H9 (cell line): ENCODE results near the gene KIAA2012. TPM values are rescaled to one million over a fixed set of nuclear protein-coding genes. Genes with fewer than 3 reads are reported as not detected.

Experiments used
- DNase-seq: peaks from one replicate; pipeline ENCODE4 v3.0.0-alpha.2; 2017
- H2AFZ ChIP-seq: one replicate; pipeline ENCODE4 v1.6.1; 2013; ENCODE audit warnings: mild to moderate bottlenecking, low read length, control low read depth, moderate library complexity
- H2AK5ac ChIP-seq: 2 replicates; pipeline ENCODE4 v1.6.1; 2013; ENCODE audit warnings: low read length, control low read depth, mixed read lengths; ENCODE audit not compliant: insufficient read length
- H2BK120ac ChIP-seq: one replicate; pipeline ENCODE4 v1.6.1; 2013; ENCODE audit warnings: low read depth, mild to moderate bottlenecking, low read length, control low read depth, inconsistent platforms; ENCODE audit not compliant: poor library complexity, severe bottlenecking
- H2BK12ac ChIP-seq: 2 replicates; pipeline ENCODE4 v1.6.1; 2013; ENCODE audit warnings: low read length, control low read depth, mixed read lengths, low read depth; ENCODE audit not compliant: insufficient read length
- H2BK15ac ChIP-seq: 2 replicates; pipeline ENCODE4 v1.6.1; 2013; ENCODE audit warnings: low read depth, low read length, control low read depth
- H2BK20ac ChIP-seq: one replicate; pipeline ENCODE4 v1.6.1; 2013; ENCODE audit warnings: low read depth, mild to moderate bottlenecking, low read length, control low read depth, inconsistent platforms; ENCODE audit not compliant: poor library complexity, severe bottlenecking
- H2BK5ac ChIP-seq: 2 replicates; pipeline ENCODE4 v1.6.1; 2013; ENCODE audit warnings: low read length, control low read depth, mixed read lengths; ENCODE audit not compliant: insufficient read length
- H3K14ac ChIP-seq: 2 replicates; pipeline ENCODE4 v1.6.1; 2013; ENCODE audit warnings: low read length, control low read depth; ENCODE audit not compliant: insufficient read depth
- H3K18ac ChIP-seq: 2 replicates; pipeline ENCODE4 v1.6.1; 2013; ENCODE audit warnings: low read depth, mild to moderate bottlenecking, mixed read lengths, low read length, control low read depth; ENCODE audit not compliant: insufficient read length
- H3K23ac ChIP-seq: 2 replicates; pipeline ENCODE4 v1.6.1; 2013; ENCODE audit warnings: low read length, control low read depth, mixed read lengths, low read depth; ENCODE audit not compliant: insufficient read length
- H3K23me2 ChIP-seq: 2 replicates; pipeline ENCODE4 v1.6.1; 2013; ENCODE audit warnings: low read depth, mild to moderate bottlenecking, mixed read lengths, low read length, control low read depth; ENCODE audit not compliant: insufficient read length, poor library complexity, severe bottlenecking
- H3K27ac ChIP-seq: 2 replicates; pipeline ENCODE4 v1.5.1; 2013; ENCODE audit warnings: low read length, control low read depth, mixed read lengths, low read depth; ENCODE audit not compliant: insufficient read length
- H3K27me3 ChIP-seq: 2 replicates; pipeline ENCODE4 v1.6.1; 2013; ENCODE audit warnings: low read length, control low read depth, inconsistent platforms; ENCODE audit not compliant: insufficient read depth
- H3K4ac ChIP-seq: 2 replicates; pipeline ENCODE4 v1.6.1; 2013; ENCODE audit warnings: low read depth, mild to moderate bottlenecking, control low read depth, inconsistent platforms, low read length, moderate library complexity
- H3K4me1 ChIP-seq: 2 replicates; pipeline ENCODE4 v1.6.1; 2013; ENCODE audit warnings: low read length, control low read depth, inconsistent platforms; ENCODE audit not compliant: insufficient read depth
- H3K4me2 ChIP-seq: 2 replicates; pipeline ENCODE4 v1.6.1; 2013; ENCODE audit warnings: low read length, control low read depth, mixed read lengths; ENCODE audit not compliant: insufficient read length, insufficient read depth
- H3K56ac ChIP-seq: 2 replicates; pipeline ENCODE4 v1.6.1; 2013; ENCODE audit warnings: low read depth, mild to moderate bottlenecking, mixed read lengths, low read length, control low read depth; ENCODE audit not compliant: insufficient read length
- H3K79me1 ChIP-seq: 2 replicates; pipeline ENCODE4 v1.6.1; 2013; ENCODE audit warnings: low read depth, mild to moderate bottlenecking, moderate library complexity, low read length, control low read depth, inconsistent platforms; ENCODE audit not compliant: insufficient read depth, poor library complexity, severe bottlenecking
- H3K79me2 ChIP-seq: 2 replicates; pipeline ENCODE4 v1.6.1; 2013; ENCODE audit warnings: low read length, control low read depth, inconsistent platforms; ENCODE audit not compliant: insufficient read depth
- H3K9ac ChIP-seq: 2 replicates; pipeline ENCODE4 v1.6.1; 2013; ENCODE audit warnings: low read length, control low read depth, mixed read lengths; ENCODE audit not compliant: insufficient read length; ENCODE audit errors: extremely low read depth
- H3K9me3 ChIP-seq: one replicate; pipeline ENCODE4 v1.6.1; 2013; ENCODE audit warnings: low read depth, low read length, inconsistent platforms; ENCODE audit not compliant: control insufficient read depth
- H3T11ph ChIP-seq: one replicate; pipeline ENCODE4 v1.6.1; 2013; ENCODE audit warnings: mild to moderate bottlenecking, low read length, control low read depth, inconsistent platforms
- H4K20me1 ChIP-seq: one replicate; pipeline ENCODE4 v1.6.1; 2013; ENCODE audit not compliant: control insufficient read depth, insufficient read length, insufficient read depth
- H4K5ac ChIP-seq: 2 replicates; pipeline ENCODE4 v1.6.1; 2013; ENCODE audit warnings: low read depth, mild to moderate bottlenecking, mixed read lengths, low read length, control low read depth; ENCODE audit not compliant: insufficient read length
- H4K8ac ChIP-seq: replicated peaks from 2 replicates; pipeline ENCODE4 v1.6.1; 2013; ENCODE audit warnings: low read length, control low read depth, mixed read lengths, low read depth; ENCODE audit not compliant: insufficient read length
- H4K91ac ChIP-seq: 2 replicates; pipeline ENCODE4 v1.6.1; 2013; ENCODE audit warnings: low read depth, mild to moderate bottlenecking, moderate library complexity, mixed read lengths, low read length, control low read depth; ENCODE audit not compliant: insufficient read length
- H3K27ac Mint-ChIP-seq, 3 experiments: 2 replicates in 2 of 3; 3 replicates in 1 of 3; pipeline ENCODE4 v1.8.0; 2020 to 2021; ENCODE audit warnings: mixed read lengths in 3 of 3, mild to moderate bottlenecking in 1 of 3, moderate library complexity in 1 of 3
- H3K27me3 Mint-ChIP-seq: 2 replicates; pipeline ENCODE4 v1.8.0; 2021; ENCODE audit warnings: low read depth, mild to moderate bottlenecking, moderate library complexity, mixed read lengths
- H3K36me3 Mint-ChIP-seq, 3 experiments: 2 replicates in 2 of 3; 3 replicates in 1 of 3; pipeline ENCODE4 v1.8.0; 2020 to 2021; ENCODE audit warnings: low read depth in 3 of 3, mixed read lengths in 3 of 3; ENCODE audit not compliant: insufficient read depth in 1 of 3
- H3K4me1 Mint-ChIP-seq, 2 experiments: 2 replicates each; pipeline ENCODE4 v1.8.0; 2020; ENCODE audit warnings: mixed read lengths in 2 of 2
- H3K4me3 Mint-ChIP-seq, 2 experiments: 2 replicates in 1 of 2; 3 replicates in 1 of 2; pipeline ENCODE4 v1.8.0; 2020 to 2021; ENCODE audit warnings: mild to moderate bottlenecking in 2 of 2, mixed read lengths in 2 of 2, moderate library complexity in 1 of 2
- H3K9me3 Mint-ChIP-seq, 2 experiments: 2 replicates in 1 of 2; 3 replicates in 1 of 2; pipeline ENCODE4 v1.8.0; 2020; ENCODE audit warnings: mild to moderate bottlenecking in 2 of 2, mixed read lengths in 2 of 2, moderate library complexity in 1 of 2
- CTCF ChIP-seq: fragments of 200-600 bp; sonication (generic); conservative IDR thresholded peaks from 3 replicates; pipeline ENCODE4 v1.8.0; 2021; ENCODE audit warnings: antibody characterized with exemption, mild to moderate bottlenecking
- WGBS: extraction: QIAGEN DNeasy Blood & Tissue Kit; methylation state at CpG from one replicate; pipeline ENCODE4 v1.1.7; 2013; ENCODE audit warnings: missing lambda C conversion rate, low lambda C conversion rate, mixed read lengths; ENCODE audit not compliant: insufficient read length; ENCODE audit errors: extremely low coverage; 5-methylcytosine and 5-hydroxymethylcytosine counted together
- total RNA-seq: library from RNA; stranded (reverse); gene quantifications from 2 replicates; pipeline ENCODE4 v1.2.1, GENCODE V29; 2021

Gene KIAA2012
- total RNA-seq, 1 experiment from 2014 or later = not detected

GRCh38 chr2:202025816-202026215 is 47.2 kb upstream of the KIAA2012 start:
- H3K36me3 Mint-ChIP-seq = peaks cover 0 to 2% (median 0%) of the 10 kb centered on the region in 3 experiments; a peak in 3 of 7 replicates
- H2BK15ac ChIP-seq = no peak overlapping the region

More at GRCh38 chr2:202025816-202026215, 47.2 kb upstream of the KIAA2012 start:
- Mint-ChIP-seq H3K4me3 (no peak overlapping the region), H3K4me1 (peaks cover 54 to 67% of the 10 kb centered on the region in 2 experiments), H3K27me3 (peaks cover 6% of the 10 kb centered on the region), H3K9me3 (no peaks in the 10 kb centered on the region), H3K27ac (no peak overlapping the region; a peak in 1 of 7 replicates)
- Histone ChIP-seq H3K27ac (no peak overlapping the region), H4K8ac (no peak overlapping the region), H3K56ac (no peak overlapping the region), H2BK120ac (no peak overlapping the region), H3K4ac (no peak overlapping the region), H4K20me1 (no peaks in the 10 kb centered on the region), H2BK20ac (no peak overlapping the region), H3K9me3 (no peaks in the 10 kb centered on the region), H3K14ac (no peak overlapping the region), H2BK5ac (no peak overlapping the region), H2BK12ac (no peak overlapping the region), H2AK5ac (no peak overlapping the region), H3K4me1 (peaks cover 19% of the 10 kb centered on the region; the same call in 1 of the 2 replicates), H3K23ac (no peak overlapping the region), H3K9ac (no peak overlapping the region), H3T11ph (no peak overlapping the region), H3K18ac (no peak overlapping the region), H2AFZ (no peak overlapping the region), H4K5ac (no peak overlapping the region), H3K27me3 (peaks cover 2% of the 10 kb centered on the region; the same call in 1 of the 2 replicates), H3K4me2 (no peak overlapping the region), H3K79me2 (no peaks in the 10 kb centered on the region), H3K79me1 (no peaks in the 10 kb centered on the region), H3K23me2 (no peaks in the 10 kb centered on the region), H4K91ac (no peak overlapping the region)
- no peak for DNase-seq
- no CpG with 5 or more reads among the region's 5 CpGs for WGBS
- TF ChIP-seq CTCF = no peak
